Loucy (cell line): ENCODE measurements around the gene DPF3.
"Not testable (repeated sequence)": the region's sequence is repeated elsewhere in the genome, so short reads cannot be mapped to it uniquely, and the experiment has no call there.

Source experiments
- H2AFZ ChIP-seq: fragments of 200-600 bp; sonication (generic); 2 replicates; pipeline ENCODE4 v1.6.0; 2016; ENCODE audit warnings: antibody characterized with exemption, mild to moderate bottlenecking, low read length, moderate library complexity
- H3F3A ChIP-seq: fragments of 200-600 bp; 2 replicates; pipeline ENCODE4 v1.6.0; 2016; ENCODE audit warnings: antibody characterized with exemption, low read depth, mild to moderate bottlenecking
- H3K27me3 ChIP-seq: fragments of 200-600 bp; sonication (generic); 2 replicates; pipeline ENCODE4 v1.6.1; 2014; ENCODE audit warnings: low read length, mild to moderate bottlenecking; ENCODE audit not compliant: insufficient read depth, poor library complexity, severe bottlenecking
- H3K36me3 ChIP-seq: fragments of 200-600 bp; sonication (generic); 2 replicates; pipeline ENCODE4 v1.6.1; 2016; ENCODE audit warnings: low read length; ENCODE audit not compliant: insufficient read depth
- H3K4me1 ChIP-seq: fragments of 200-600 bp; sonication (generic); 2 replicates; pipeline ENCODE4 v1.5.1; 2014; ENCODE audit warnings: low read length, mild to moderate bottlenecking; ENCODE audit not compliant: insufficient read depth, poor library complexity, severe bottlenecking
- H3K4me2 ChIP-seq: fragments of 200-600 bp; sonication (generic); 2 replicates; pipeline ENCODE4 v1.6.0; 2014; ENCODE audit warnings: antibody characterized with exemption, low read length, low read depth, mild to moderate bottlenecking; ENCODE audit not compliant: poor library complexity, severe bottlenecking
- H3K4me3 ChIP-seq: fragments of 200-600 bp; sonication (generic); 2 replicates; pipeline ENCODE4 v1.5.1; 2014; ENCODE audit warnings: low read length, mild to moderate bottlenecking, mixed read lengths; ENCODE audit not compliant: poor library complexity, severe bottlenecking
- H3K79me2 ChIP-seq: fragments of 200-600 bp; sonication (generic); 2 replicates; pipeline ENCODE4 v1.6.1; 2014; ENCODE audit warnings: low read length; ENCODE audit not compliant: insufficient read depth
- H3K9ac ChIP-seq: fragments of 200-600 bp; sonication (generic); 2 replicates; pipeline ENCODE4 v1.6.0; 2014; ENCODE audit warnings: mild to moderate bottlenecking, low read depth, low read length, moderate library complexity; ENCODE audit not compliant: poor library complexity, severe bottlenecking
- H3K9me2 ChIP-seq: fragments of 200-600 bp; sonication (generic); replicated peaks from 2 replicates; pipeline ENCODE4 v1.6.1; 2016; ENCODE audit warnings: low read depth, low read length, mixed read lengths
- H3K9me3 ChIP-seq: fragments of 200-600 bp; sonication (generic); 2 replicates; pipeline ENCODE4 v1.6.1; 2014; ENCODE audit warnings: mild to moderate bottlenecking, antibody characterized with exemption, low read length, low read depth; ENCODE audit not compliant: insufficient read depth
- H4K20me1 ChIP-seq: fragments of 200-600 bp; sonication (generic); 2 replicates; pipeline ENCODE4 v1.6.0; 2014; ENCODE audit warnings: antibody characterized with exemption, low read length, mild to moderate bottlenecking; ENCODE audit not compliant: insufficient read depth, poor library complexity, severe bottlenecking
- CTCF ChIP-seq: fragments of 200-600 bp; sonication (generic); conservative IDR thresholded peaks from 2 replicates; pipeline ENCODE4 v1.5.1; 2014; ENCODE audit warnings: mild to moderate bottlenecking, antibody characterized with exemption, low read length
- EZH2phosphoT487 ChIP-seq: fragments of 200-600 bp; IDR thresholded peaks from 2 replicates; pipeline ENCODE4 v1.6.1; 2018; ENCODE audit warnings: antibody characterized with exemption, mild to moderate bottlenecking, moderate library complexity, borderline replicate concordance

The DPF3 gene

GRCh38 chr14:72878746-72879145 is 15.2 kb downstream of the DPF3 start:
- H2AFZ ChIP-seq = no peak overlapping the region

GRCh38 chr14:72876710-72877063 is 17.2 kb downstream of the DPF3 start:
- no peaks in the 10 kb centered on the region for H3K9me2 ChIP-seq
- H3K36me3 ChIP-seq = peaks cover 62% of the 10 kb centered on the region
- no peak for TF ChIP-seq EZH2phosphoT487
- no peak overlapping the region for H2AFZ ChIP-seq
- H3K9ac ChIP-seq = no peak overlapping the region
- H3K4me1 ChIP-seq = peaks cover 30% of the 10 kb centered on the region
- H4K20me1 ChIP-seq = peaks cover 46% of the 10 kb centered on the region
- no peak overlapping the region for H3K4me3 ChIP-seq
- H3K9me3 ChIP-seq = 0 out of 2 replicates have a peak, but pooled peaks cover 3% of the 10 kb centered on the region
- H3K27me3 ChIP-seq = no peaks in the 10 kb centered on the region
- H3F3A ChIP-seq = no peaks in the 10 kb centered on the region
- peaks cover 88% of the 10 kb centered on the region for H3K79me2 ChIP-seq
- peak overlapping the region; percentile 8 for H3K4me2 ChIP-seq

More at GRCh38 chr14:72878746-72879145, 15.2 kb downstream of the DPF3 start:
- H3K4me3 ChIP-seq = no peak overlapping the region
- peaks cover 37% of the 10 kb centered on the region for H3K4me1 ChIP-seq
- H3K9me3 ChIP-seq = no peaks in the 10 kb centered on the region
- no peaks in the 10 kb centered on the region for H3K27me3 ChIP-seq
- TF ChIP-seq EZH2phosphoT487 = no peak
- no peak for TF ChIP-seq CTCF
- no peaks in the 10 kb centered on the region for H3F3A ChIP-seq
- H4K20me1 ChIP-seq = peaks cover 64% of the 10 kb centered on the region
- peaks cover 75% of the 10 kb centered on the region for H3K36me3 ChIP-seq
- no peaks in the 10 kb centered on the region for H3K9me2 ChIP-seq
- no peak overlapping the region for H3K9ac ChIP-seq
- H3K4me2 ChIP-seq = no peak overlapping the region
- peaks cover 99% of the 10 kb centered on the region for H3K79me2 ChIP-seq

GRCh38 chr14:72876005-72876709 is 17.7 kb downstream of the DPF3 start:
- Histone ChIP-seq H3K4me3 (no peak overlapping the region), H3K79me2 (peaks cover 88% of the 10 kb centered on the region), H4K20me1 (peaks cover 41% of the 10 kb centered on the region), H3K9me2 (no peaks in the 10 kb centered on the region), H3K9me3 (0 out of 2 replicates have a peak, but pooled peaks cover 5% of the 10 kb centered on the region), H3K4me1 (peaks cover 28% of the 10 kb centered on the region), H3K9ac (no peak overlapping the region), H2AFZ (no peak overlapping the region), H3K4me2 (peak overlapping the region; percentile 8), H3F3A (no peaks in the 10 kb centered on the region), H3K36me3 (peaks cover 62% of the 10 kb centered on the region), H3K27me3 (no peaks in the 10 kb centered on the region)
- TF ChIP-seq EZH2phosphoT487 = no peak
- TF ChIP-seq CTCF = no peak

GRCh38 chr14:72870878-72871277 is 23.0 kb downstream of the DPF3 start:
- not testable (repeated sequence) for H3K4me2 ChIP-seq
- peaks cover 88% of the 10 kb centered on the region for H3K79me2 ChIP-seq

More at GRCh38 chr14:72870878-72871277, 23.0 kb downstream of the DPF3 start:
- peaks cover 41% of the 10 kb centered on the region for H3K36me3 ChIP-seq
- not testable (repeated sequence) for H3K9me3 ChIP-seq, H3K9me2 ChIP-seq, H2AFZ ChIP-seq, H3K4me1 ChIP-seq, H3K27me3 ChIP-seq, H3F3A ChIP-seq, H3K9ac ChIP-seq, H3K4me3 ChIP-seq
- H4K20me1 ChIP-seq = peaks cover 33% of the 10 kb centered on the region
